ENCODE data around the gene OR2B2. TPM values are rescaled to one million over a fixed set of nuclear protein-coding genes. Genes with fewer than 3 reads are reported as not detected.

The OR2B2 gene
- total and polyA plus RNA-seq, 2 of the 4 experiments (the other 2 are of a cell fraction): not detected

GRCh38 chr6:27874016-27874415 lies 38.2 kb downstream of the OR2B2 start:
- BruUV-seq (replicated peaks): no TSS peak
- H3K23ac ChIP-seq (ENCODE audit: low read depth, low read length): peak overlapping the region; percentile 94
- peak overlapping the region; percentile 98 for H2BK120ac ChIP-seq (ENCODE audit: low read depth, low read length)
- peak overlapping the region; percentile 96 for H2BK15ac ChIP-seq (ENCODE audit: low read depth, low read length)
- ChIA-PET CTCF (interaction anchor here (1.1 kb wide), 2 partner anchors 9 to 16 kb away, joined by 3 read pairs; a partner anchor contains a TSS), POLR2A (ENCODE audit: unreplicated experiment) (interaction anchor here (0.5 to 2.7 kb wide), 6 partner anchors 16 to 614 kb away, joined by 3 to 13 read pairs (median 5); a partner anchor contains a TSS)
- no CpG with 5 or more reads among the region's 8 CpGs for WGBS, 2 experiments (ENCODE audit: extremely low coverage in 2 of 2, insufficient read length in 1 of 2)
- H2AK5ac ChIP-seq (ENCODE audit: low read depth, low read length): peak overlapping the region; percentile 65; the same call in 1 of the 2 replicates
- H3K9me1 ChIP-seq (ENCODE audit: insufficient read depth, low read length): no peaks in the 10 kb centered on the region
- H3K4me2 ChIP-seq (ENCODE audit: low read depth, low read length): peak overlapping the region; percentile 87
- peak overlapping the region; percentile 98 for H4K91ac ChIP-seq (ENCODE audit: insufficient read depth, low read depth, low read length)
- H3K79me1 ChIP-seq (ENCODE audit: low read depth in 1 of 2, low read length in 2 of 2): 0 out of 4 replicates have a peak, but pooled peaks cover 0 to 3% of the 10 kb centered on the region in 2 experiments
- H3K14ac ChIP-seq (replicated peaks; ENCODE audit: low read depth, low read length): peak overlapping the region; percentile 84
- H3K27ac ChIP-seq (ENCODE audit: insufficient read depth, low read length): peak overlapping the region; percentile 95
- DNase-seq (no peak), ATAC-seq (ENCODE audit: low read depth) (no peak)
- H3K18ac ChIP-seq (ENCODE audit: low read depth, low read length): peak overlapping the region; percentile 88
- no peaks in the 10 kb centered on the region for H3K27me3 ChIP-seq (ENCODE audit: control insufficient read depth, insufficient read depth, low read length)
- peak overlapping the region; percentile 99; the same call in 1 of the 2 replicates for H3K56ac ChIP-seq (ENCODE audit: extremely low read depth, insufficient read depth, low read length)
- H3K4ac ChIP-seq (ENCODE audit: low read depth, low read length): peak overlapping the region; percentile 97
- peak overlapping the region; percentile 60 for H2AK9ac ChIP-seq (replicated peaks; ENCODE audit: low read depth, low read length, poor library complexity)
- H4K8ac ChIP-seq (ENCODE audit: low read depth in 2 of 2, low read length in 2 of 2): peak overlapping the region; percentile 93 to 98
- peak overlapping the region; percentile 92 for H2BK5ac ChIP-seq (ENCODE audit: low read depth, low read length, poor library complexity, severe bottlenecking)
- dilution Hi-C loops (cut with HindIII; ENCODE audit: low sequenced_read_pairs, unreplicated experiment): no loop called here
- peak overlapping the region; percentile 98 for H2BK20ac ChIP-seq (ENCODE audit: low read depth, low read length)
- no peak overlapping the region for H3K4me3 ChIP-seq (ENCODE audit: insufficient read depth, low read depth, low read length)
- peak overlapping the region; percentile 86 for H2AFZ ChIP-seq (replicated peaks; ENCODE audit: low read length, poor library complexity)
- in situ Hi-C loops (cut with MboI; ENCODE audit: low sequenced_read_pairs): no loop called here
- H3K9ac ChIP-seq (ENCODE audit: low read depth, low read length): peak overlapping the region; percentile 63; the same call in 1 of the 2 replicates
- no peaks in the 10 kb centered on the region for H4K20me1 ChIP-seq (ENCODE audit: insufficient read depth, low read length)
- no peaks in the 10 kb centered on the region for H3K4me1 ChIP-seq (ENCODE audit: control insufficient read depth, insufficient read depth, low read length)
- no peaks in the 10 kb centered on the region for H3K9me3 ChIP-seq (ENCODE audit: control insufficient read depth, insufficient read depth, low read length)
- intact Hi-C loops (cut with micrococcal nuclease): no loop called here
- TF ChIP-seq ELK1 (IDR thresholded peaks at IDR 0.05; ENCODE audit: borderline replicate concordance, low read depth, low read length) (no peak), SMC3 (IDR thresholded peaks at IDR 0.05; ENCODE audit: low read depth, low read length) (no peak), MAFK (IDR thresholded peaks at IDR 0.05; ENCODE audit: low read depth, low read length) (no peak)
- no peaks in the 10 kb centered on the region for H3K36me3 ChIP-seq (ENCODE audit: control insufficient read depth, insufficient read depth, low read length)
- H4K5ac ChIP-seq (ENCODE audit: low read depth, low read length): peak overlapping the region; percentile 95

Measured in IMR-90 (cell line).